ENCODE measurements around the gene PTPN5.
"Not testable (repeated sequence)": the region's sequence is repeated elsewhere in the genome, so short reads cannot be mapped to it uniquely, and the experiment has no call there.

The PTPN5 gene

DNA sequence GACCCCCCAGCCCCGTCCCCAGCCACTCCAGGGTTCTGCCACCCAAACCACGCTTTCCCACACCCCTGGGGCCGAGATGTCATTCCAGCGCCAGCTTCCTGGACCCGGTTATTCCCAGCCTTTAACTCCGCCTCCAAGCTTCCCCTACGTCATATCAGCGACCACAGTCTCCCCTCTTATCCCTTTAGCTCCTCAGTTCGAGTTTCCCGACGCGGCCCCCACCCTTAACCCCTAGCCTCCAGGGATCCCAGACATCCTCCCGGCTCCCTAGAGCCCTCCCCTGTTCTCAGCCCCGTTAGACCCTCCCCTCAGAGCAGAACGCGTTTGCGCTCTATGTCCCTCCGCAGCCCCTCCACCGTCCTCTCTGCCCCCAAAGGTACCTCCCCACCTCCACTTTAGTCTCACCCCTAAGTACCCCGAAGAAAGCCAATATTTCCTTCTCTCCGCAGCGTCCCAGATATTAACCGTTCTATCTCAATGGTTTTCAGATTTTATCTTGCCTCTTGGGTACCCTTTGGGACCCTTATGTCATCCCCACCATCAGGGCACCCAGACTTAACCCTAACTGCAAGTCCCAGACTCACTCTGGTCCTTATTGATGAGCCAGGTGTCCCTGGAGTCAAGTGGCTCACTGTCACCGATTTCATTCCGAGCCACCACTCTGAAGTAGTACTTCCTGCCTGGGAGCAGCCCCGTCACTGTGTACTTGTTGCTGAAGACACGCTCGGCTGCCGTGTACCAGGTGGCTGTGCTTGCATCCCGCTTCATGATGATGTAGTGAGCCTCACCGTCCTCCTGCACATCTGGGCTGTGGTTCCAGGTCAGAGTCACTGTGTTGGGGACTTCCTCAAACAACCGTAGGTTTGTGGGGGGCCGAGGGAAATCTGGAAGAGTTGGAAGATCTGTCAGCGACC, 85.0 kb downstream of the PTPN5 start:
- peak; percentile 56 for DNase-seq

DNA sequence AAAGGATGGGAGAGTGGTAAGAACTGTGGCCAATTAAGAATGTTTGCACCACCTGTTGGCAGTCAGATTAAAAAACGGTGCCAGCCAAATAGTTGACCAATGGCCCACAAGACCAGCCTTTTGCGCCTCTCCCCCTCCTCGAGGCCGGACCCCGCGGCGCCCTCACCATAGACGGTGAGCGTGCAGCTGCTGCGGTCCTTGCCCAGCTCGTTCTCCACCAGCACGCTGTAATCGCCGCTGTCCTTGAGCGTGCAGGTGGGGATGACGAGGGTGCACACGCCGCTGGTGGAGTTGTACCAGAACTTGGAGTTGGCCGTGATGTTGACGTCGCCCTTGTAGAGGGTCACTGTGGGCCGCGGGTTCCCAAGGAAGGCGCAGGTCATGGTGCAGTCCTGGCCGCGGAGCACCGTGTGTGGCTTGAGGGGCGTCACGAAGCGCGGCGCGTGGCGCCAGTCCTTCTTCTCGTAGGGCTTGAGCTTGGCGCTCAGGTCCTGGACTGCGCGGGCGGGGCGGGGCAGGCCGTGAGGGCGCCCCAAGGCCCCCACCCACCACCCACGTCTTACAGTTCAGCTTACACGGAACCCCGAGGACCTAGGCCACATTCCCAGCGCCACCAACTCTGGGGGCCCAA, 85.8 kb downstream of the PTPN5 start:
- peak; percentile 43 for DNase-seq

DNA sequence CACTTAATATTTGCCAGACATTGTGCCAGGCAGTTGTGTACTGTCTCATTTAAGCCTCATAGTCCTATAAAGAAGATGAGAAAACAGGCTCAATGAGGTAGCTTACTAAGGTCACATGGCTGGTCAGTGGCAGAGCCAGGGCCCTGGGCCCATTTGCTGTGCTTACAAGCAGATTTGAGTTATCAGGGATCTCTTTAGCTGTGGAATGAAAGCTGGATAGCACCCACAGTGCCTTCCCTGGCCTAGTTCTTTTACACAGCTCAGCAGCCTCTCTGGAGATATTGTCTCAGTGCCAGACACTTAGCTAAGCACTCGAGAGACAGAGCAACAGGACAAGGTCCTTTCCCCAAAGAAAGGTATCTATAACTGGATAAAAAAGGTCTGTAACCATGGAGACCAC, 86.9 kb downstream of the PTPN5 start:
- DNase-seq, result no peak

DNA sequence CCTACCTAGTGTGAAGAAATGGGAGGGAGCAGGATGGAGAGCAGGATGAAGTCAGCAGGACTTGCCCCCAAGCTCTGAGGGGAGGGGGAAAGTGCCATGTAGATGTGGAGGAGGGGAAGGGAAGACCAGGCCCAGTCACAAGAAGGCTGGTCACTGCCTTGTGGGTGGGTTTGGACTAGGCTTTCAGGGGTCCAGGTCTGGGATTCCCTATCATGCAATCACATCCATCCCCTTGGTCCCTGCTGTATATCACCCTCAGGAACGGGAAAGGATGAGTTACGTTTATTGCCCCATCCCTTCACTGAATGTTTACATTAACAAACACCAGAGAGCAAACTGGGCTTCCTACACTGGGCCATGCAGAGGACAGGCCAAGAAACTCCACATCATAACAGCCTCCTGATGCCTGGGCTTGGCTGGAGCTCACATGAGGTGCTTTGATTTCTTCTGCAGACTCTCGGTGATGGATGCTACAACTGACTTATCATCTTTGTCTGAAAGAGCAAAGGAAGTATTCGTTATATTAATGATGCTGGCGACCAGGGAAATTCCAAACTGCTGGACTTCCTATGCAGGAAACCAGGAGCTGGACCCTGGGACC, 87.5 kb downstream of the PTPN5 start:
- DNase-seq, result no peak

DNA sequence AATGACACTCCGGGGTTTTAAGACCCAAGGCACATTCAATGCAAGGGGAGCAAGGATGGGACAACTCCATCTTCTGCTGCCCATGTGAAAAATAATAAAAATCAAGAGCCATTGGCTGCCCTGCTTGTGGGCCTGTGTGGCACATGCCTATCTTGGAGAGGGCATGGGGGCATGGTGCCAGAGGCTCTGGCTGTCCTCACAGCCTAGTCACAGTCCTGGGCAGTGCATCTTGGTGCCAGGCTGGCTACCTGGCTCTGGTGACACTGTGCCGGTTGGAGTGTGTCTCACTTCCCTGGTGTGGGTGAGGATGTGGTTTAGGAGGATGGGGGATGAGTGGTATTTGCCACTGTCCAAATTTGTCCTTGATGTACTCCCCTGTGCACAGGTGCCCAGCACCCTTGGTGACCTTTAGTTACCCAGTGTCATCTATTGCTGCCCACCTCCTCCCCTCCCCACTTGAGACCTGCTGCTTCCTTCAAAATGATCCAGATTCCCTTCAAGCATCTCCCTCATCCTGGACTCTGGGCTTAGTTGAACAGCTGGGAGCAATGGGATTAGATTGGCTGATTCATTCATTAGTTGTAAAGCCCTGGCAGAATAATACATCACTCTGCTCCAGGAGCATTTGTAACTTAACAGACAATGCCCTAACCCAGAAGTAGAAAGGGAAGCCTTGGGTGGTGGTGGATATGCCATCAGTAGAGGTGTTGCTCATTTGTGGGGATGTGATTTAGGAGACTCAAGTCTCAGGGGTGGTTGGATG, 88.4 kb downstream of the PTPN5 start:
- no peak for DNase-seq

DNA sequence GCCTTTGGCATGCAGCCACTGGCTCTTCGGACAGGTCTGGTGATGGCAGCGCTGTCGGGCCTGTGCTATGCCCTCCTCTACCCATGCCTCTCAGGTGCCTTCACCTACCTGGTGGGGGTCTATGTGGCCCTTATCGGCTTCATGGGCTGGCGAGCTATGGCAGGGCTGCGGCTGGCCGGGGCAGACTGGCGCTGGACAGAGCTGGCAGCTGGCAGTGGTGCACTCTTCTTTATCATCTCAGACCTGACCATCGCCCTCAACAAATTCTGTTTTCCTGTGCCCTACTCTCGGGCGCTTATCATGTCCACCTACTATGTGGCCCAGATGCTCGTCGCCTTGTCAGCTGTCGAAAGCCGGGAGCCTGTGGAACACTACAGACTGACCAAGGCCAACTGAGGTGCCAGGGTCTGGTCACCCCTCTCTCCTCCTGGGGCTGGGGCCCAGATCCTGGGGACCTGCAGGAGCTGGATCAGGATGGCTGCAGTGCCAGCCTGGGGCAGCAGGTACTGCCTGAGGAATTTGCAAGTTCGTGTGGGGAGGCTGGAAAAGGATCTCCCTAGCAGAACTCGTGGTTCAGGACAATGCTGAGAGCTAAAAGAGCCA, 89.9 kb downstream of the PTPN5 start:
- no peak for DNase-seq

DNA sequence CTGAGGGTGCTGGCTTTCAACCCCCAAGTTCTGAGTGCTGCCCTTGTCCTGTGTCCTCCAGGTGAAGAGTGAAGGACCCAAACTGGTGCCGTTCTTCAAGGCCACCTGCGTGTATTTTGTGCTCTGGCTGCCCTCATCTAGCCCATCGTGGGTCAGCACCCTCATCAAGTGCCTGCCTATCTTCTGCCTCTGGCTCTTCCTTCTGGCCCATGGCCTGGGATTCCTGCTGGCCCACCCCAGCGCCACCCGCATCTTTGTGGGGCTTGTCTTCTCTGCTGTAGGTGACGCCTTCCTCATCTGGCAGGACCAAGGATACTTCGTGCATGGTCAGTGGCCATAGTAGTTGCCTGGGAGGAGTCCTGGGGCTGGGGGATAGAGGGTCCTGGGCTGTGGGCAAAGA, 90.7 kb downstream of the PTPN5 start:
- no peak for DNase-seq

DNA sequence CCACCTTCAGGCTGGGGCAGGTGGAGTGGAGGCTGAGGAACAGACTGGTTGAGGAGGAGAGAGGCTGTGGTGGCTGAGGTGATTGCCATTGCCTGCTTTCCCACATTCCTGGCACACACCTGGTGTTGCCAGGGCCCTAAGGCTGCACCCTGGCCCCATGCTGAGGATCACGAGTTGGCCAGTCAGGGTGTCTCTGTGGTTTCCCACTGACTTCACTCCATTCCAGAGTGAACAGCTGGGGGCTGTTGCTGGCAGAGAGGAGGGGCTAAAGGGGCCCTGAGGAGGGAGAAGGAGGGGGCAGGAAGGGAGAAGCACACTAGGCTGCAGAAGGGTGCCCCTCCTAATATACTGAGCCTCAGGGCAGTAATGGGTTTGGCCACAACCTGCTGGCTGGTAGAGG, 91.2 kb downstream of the PTPN5 start:
- no peak for DNase-seq

DNA sequence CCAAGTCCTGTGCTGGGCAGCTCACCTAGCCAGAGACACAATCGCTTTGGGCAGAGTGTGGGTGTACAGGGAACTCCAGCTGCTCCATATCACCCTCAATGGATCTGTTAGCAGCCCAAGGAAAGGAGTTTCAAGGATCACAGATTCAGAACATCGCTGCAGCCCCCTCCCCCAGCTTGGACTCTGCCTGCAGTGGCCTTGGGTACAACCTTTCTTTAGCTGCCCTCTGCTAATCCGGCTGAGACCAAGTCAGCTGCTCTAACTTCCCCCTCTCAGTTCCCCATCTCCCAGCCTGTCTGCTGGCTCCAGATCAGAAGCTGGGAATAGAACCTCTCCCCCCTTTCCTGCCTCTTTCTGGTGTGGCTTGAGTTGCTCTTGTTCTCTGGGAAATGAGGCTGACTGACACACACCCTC, 91.7 kb downstream of the PTPN5 start:
- no peak for DNase-seq

DNA sequence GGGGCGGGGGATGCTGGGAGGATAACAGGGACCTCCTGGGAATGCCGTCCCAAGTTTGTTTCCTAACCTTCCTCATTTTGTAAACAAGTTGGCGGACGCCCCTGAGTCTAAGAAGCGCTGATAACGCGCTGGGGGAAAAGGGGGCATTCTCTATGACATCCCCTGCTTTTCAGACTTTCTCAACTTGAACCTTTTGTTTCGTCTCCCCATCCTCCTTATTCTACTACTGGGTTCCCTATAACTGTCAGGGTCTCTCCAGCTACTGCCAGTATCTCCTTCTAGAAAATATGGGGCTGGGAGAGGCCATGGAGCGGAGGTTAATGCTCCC, 92.4 kb downstream of the PTPN5 start:
- no peak for DNase-seq

DNA sequence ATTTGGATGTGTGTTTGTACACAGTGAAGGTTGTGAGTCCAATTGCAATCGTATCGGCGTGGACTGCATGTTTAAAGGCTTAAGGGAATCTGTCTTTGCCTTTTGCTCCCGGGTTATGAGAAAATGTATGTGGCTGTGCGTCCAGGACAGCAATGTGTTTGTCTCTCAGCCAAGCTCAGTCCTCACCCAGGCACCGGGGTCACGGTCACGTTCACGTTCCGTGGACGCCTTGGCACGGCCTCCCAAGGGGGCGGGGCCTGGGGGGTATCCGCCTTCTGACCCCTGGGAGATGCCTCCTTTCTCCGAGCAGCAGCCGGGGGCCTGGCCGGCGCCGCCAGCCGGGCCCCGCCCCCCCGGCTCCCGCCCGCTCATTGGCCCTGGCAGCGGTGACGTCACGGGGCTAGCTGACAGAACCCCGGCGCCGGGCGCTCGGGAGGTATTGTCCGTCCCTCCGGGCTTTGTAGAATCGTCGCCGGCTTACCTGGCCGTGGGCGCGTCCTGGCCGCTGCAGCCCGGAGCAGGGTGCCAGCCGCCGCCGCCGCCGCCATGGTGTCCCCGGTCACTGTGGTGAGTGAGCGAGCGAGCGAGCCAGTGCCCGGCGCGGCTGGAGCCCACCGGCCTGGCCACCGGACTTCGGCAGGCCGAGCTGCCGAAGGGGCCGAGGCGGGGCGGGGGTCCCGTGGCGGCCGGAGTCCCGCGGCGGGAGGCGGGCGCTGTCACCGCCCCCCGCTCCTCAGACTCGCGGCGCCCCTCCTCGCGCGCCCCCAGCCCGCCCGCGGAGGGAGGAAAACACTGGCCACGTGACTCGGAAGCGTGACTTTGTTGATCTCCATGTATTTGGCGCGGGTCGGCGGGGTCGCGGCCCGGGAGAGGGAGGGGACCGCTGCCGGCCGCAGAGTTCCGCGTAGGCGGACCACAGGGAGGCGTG, 93.0 kb downstream of the PTPN5 start, which contains the start of gene TMEM86A:
Gene TMEM86A, plus strand, starts transcription at position 439 of the 928 bp plus-strand sequence. Its CDS starts 108 bp downstream, at position 547.
- DNase-seq, result peak; percentile 80

DNA sequence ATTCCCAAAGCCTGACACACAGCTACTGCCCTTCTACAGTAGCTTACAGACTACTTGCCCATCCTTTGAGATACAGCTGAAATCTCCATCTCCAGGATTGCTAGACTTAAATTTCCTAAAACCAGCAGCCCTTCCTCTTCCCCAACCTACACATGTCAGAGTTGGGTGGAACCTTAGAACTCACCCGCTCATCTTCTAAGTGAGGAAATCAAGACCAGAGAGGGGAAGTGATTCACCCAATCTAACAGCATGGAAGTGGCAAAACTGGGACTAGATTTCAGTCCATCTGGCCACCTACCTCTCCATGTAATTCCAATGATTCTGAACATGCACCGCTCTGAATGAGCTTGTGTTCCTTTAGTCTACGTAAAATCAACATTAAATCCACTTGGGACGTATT, 94.0 kb downstream of the PTPN5 start:
- no peak for DNase-seq

DNA sequence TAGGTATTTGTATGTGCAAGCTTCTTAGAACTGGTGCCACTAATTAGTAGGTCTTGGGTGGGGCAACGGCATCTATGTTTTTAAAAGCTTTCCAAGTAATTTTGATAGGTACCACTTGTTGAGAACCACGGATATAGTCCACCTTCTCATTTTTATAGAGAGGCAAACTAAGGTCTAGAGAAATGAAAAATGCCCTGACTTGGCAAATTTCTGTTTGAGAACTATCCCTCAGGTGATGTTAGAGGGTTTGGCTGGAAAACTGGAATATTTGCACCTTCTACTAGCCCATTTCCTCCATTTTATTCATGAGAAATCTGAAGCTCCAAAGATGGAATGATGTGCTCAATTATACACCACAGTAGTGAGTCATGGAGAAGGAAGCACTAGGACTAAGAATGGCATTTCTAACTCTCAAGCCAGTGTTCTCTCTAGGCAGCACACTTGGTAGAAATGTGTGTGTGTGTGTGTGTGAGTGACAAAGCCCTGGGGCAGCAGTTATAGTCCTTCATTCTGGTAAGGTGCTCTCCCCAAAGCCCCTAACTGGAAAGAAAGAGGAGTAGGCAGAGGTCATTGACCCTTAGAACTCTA, 94.9 kb downstream of the PTPN5 start:
- no peak for DNase-seq

DNA sequence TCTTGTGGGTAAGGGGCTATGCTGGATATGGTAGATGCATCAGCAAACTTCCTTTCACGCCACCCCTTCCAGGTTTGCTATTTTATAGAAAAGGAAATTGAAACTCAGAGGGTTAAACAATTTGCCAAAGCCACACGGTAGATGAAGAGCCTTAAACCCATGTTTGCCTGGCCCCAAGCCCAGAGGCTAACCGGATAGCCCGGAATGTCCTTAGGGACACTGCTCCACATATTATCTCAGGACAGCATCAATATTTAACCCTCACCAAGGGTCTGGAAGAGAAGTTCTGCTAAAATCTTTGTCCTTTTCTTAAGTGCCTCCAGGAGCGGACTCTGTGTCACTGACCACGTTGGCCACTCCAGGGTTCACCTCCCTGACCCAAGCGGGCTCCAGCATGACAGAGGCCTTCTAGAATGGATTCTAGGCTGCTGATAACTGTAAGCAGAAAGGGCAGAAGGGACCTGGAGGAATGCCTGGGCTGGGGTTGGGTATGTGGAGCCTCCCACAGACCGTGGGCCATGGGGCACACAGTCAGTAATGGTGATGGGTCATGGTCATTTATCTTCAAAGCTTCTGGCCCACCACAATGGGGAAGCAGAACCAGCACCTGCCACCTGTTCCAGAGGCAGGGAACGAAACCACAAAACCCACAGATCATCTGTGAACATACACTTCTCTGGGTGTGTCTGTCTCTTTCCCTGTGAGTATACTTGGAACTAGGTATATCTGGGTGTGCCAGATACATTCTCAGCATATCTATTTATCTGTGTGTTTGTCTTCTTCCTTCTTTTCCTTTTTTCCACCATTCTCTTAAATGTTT, 98.4 kb downstream of the PTPN5 start:
- DNase-seq, result no peak

DNA sequence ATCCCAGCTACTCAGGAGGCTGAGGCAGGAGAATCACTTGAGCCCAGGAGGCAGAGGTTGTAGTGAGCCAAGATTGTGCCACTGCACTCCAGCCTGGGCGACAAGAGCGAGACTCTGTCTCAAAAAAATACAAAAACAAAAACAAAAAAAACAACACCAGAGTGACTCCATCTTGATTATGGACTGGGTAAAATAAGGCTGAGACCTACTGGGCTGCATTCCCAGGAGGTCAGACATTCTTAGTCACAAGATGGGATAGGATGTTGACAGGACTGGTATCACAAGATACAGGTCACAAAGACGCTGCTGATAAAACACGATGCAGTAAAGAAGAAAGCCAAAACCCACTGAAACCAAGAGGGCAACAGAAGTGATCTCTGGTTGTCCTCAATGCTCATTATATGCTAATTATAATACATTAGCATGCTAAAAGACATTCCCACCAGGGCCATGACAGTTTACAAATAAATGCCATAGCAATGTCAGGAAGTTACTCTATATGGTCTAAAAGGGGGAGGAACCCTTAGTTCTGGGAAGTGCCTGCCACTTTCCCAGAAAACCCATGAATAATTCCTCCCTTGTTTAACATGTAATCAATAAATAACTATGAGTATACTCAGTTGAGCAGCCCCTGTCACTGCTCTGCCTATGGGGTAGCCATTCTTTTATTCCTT, 100.0 kb downstream of the PTPN5 start:
- DNase-seq, result not testable (repeated sequence)

DNA sequence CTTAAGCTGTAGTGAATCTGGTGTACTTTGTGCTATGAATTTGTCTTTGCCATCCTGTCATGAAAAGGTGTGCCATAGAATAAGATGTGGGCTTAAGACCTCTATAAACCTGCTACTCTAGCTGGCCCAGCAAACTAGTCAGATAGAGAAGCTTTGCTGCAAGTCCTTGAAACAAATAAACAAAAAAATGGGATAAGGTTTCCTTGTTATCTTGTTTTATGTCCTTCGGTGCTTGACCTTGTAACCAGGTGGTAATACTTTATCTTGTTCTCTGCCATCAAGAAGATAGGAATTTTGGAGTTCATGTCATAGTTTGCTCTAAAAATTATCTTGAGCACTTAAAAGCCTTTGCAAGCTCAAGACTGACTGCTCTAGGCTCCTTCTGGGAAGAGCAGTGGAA, 107.3 kb downstream of the PTPN5 start:
- DNase-seq, result no peak

DNA sequence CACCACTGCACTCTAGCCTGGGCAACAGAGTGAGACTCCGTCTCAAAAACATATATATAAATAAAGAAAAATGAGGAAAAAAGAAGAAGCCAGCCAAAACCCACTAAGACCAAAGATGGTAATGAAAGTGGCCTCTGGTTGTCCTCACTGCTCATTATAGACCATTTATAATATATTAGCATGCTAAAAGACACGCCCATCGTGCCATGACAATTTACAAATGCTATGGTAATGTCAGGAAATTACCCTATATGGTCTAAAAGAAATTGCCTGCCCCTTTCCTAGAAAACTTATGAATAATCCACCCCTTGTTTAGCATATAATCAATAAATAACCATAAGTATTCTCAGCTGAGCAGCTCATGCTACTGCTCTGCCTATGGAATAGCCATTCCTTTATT, 109.1 kb downstream of the PTPN5 start:
- no peak for DNase-seq

DNA sequence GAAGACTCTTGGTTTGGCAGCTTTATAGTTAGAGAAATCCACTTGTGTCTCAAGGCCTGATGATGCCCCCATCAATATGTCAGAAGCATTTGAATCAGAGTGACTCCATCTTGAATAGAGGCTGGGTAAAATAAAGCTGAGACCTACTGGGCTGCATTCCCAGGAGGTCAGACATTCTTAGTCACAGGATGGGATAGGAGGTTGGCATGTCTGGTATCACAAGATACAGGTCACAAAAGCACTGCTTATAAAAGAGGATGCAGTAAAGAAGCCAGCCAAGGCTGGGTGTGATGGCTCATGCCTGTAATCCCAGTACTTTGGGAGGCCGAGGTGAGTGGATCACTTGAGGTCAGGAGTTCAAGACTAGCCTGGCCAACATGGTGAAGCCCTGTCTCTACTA, 109.6 kb downstream of the PTPN5 start:
- DNase-seq, result not testable (repeated sequence)
